K562 (cell line): ENCODE measurements around the gene FANCF. TPM values are rescaled to one million over a fixed set of nuclear protein-coding genes. Genes with fewer than 3 reads are reported as not detected.

ENCODE experiments used
- ATAC-seq: fragments of 200-7000 bp; cut with Tn5 transposase; 3 replicates; pipeline ENCODE4 v1.9.1; 2020; ENCODE audit warnings: moderate library complexity
- BruUV-seq: library from RNA; stranded (reverse); fragments of 400-500 nt; replicated peaks from 2 replicates; lab custom pipeline; 2021; lab: Mats Ljungman, UMichigan
- CTCF ChIA-PET: fragments of 300-600 bp; formaldehyde crosslinking; extraction: SDS; loops from one replicate; lab custom pipeline; 2021; ENCODE audit warnings: low intra/inter-chr PET ratio; lab: Yijun Ruan, JAX
- POLR2A ChIA-PET: fragments of 300-600, 350-650 bp; sonication (Branson Sonifier 250); formaldehyde crosslinking; extraction: SDS; loops from one replicate; lab custom pipeline; 2021; ENCODE audit warnings: antibody characterized with exemption, inconsistent platforms; lab: Yijun Ruan, JAX
- DNase-seq, 4 experiments: peaks; one replicate each; pipeline versions ENCODE4 v3.0.0 to v3.0.0-alpha.2; 2011 to 2018; ENCODE audit warnings: low spot score in 3 of 4, mixed read lengths in 3 of 4; ENCODE audit errors: extremely low read depth in 1 of 4
- FAIRE-seq: peaks from 2 replicates; lab custom pipeline; 2011; peaks lifted over from hg19 to GRCh38; lab: Jason Lieb, UNC
- H2AFZ ChIP-seq: 2 replicates; pipeline ENCODE4 v1.6.0; 2011; ENCODE audit warnings: low read depth, low read length, control low read depth, inconsistent platforms
- H3K27ac ChIP-seq: fragments of 200-600 bp; 3 replicates; pipeline ENCODE4 v1.8.0; 2011; ENCODE audit warnings: low read depth, mild to moderate bottlenecking, control low read depth, inconsistent platforms, low read length, moderate library complexity, mixed read lengths; ENCODE audit errors: extremely low read depth
- H3K27me3 ChIP-seq, 2 experiments: fragments of 300-600 bp in 1 of 2; 2 replicates in 1 of 2; 3 replicates in 1 of 2; pipeline versions ENCODE4 v1.6.0 to v1.8.0; 2011; ENCODE audit warnings: inconsistent platforms in 2 of 2, low read length in 2 of 2, mild to moderate bottlenecking in 1 of 2, mixed read lengths in 1 of 2, moderate library complexity in 1 of 2; ENCODE audit not compliant: control insufficient read depth in 2 of 2, insufficient read depth in 2 of 2
- H3K36me3 ChIP-seq: fragments of 300-600 bp; 3 replicates; pipeline ENCODE4 v1.8.0; 2011; ENCODE audit warnings: mild to moderate bottlenecking, low read length, inconsistent platforms; ENCODE audit not compliant: control insufficient read depth, insufficient read depth
- H3K4me1 ChIP-seq, 2 experiments: fragments of 200-600 bp in 1 of 2; replicated peaks in 1 of 2; 2 replicates in 1 of 2; 3 replicates in 1 of 2; pipeline versions ENCODE4 v1.5.1 to v1.8.0; 2011; ENCODE audit warnings: inconsistent platforms in 2 of 2, low read length in 2 of 2, mild to moderate bottlenecking in 1 of 2, mixed read lengths in 1 of 2, moderate library complexity in 1 of 2; ENCODE audit not compliant: control insufficient read depth in 2 of 2, insufficient read depth in 2 of 2
- H3K4me2 ChIP-seq: 2 replicates; pipeline ENCODE4 v1.6.1; 2011; ENCODE audit warnings: low read length, control low read depth, inconsistent platforms, mixed read lengths; ENCODE audit not compliant: insufficient read depth
- H3K4me3 ChIP-seq: fragments of 200-600 bp; sonication (generic), shearing (Covaris generic); 2 replicates; pipeline ENCODE4 v1.5.1; 2016; ENCODE audit warnings: control low read depth, inconsistent platforms
- H3K79me2 ChIP-seq: fragments of 200-600 bp; 3 replicates; pipeline ENCODE4 v1.8.0; 2011; ENCODE audit warnings: low read length, inconsistent platforms; ENCODE audit not compliant: control insufficient read depth, insufficient read depth
- H3K9ac ChIP-seq, 2 experiments: 2 replicates each; pipeline versions ENCODE4 v1.6.0 to v1.6.1; 2011; ENCODE audit warnings: low read depth in 2 of 2, low read length in 2 of 2, control low read depth in 1 of 2, inconsistent platforms in 1 of 2, mild to moderate bottlenecking in 1 of 2, mixed read lengths in 1 of 2; ENCODE audit not compliant: insufficient read depth in 1 of 2
- H3K9me1 ChIP-seq: one replicate; pipeline ENCODE4 v1.6.0; 2011; ENCODE audit warnings: inconsistent platforms, mild to moderate bottlenecking, low read length, moderate library complexity; ENCODE audit not compliant: control insufficient read depth, insufficient read depth
- H3K9me3 ChIP-seq: replicated peaks from 2 replicates; pipeline ENCODE4 v1.5.1; 2011; ENCODE audit warnings: low read depth, low read length, inconsistent platforms; ENCODE audit not compliant: control insufficient read depth, insufficient read depth
- H4K20me1 ChIP-seq: replicated peaks from 2 replicates; pipeline ENCODE4 v1.6.1; 2011; ENCODE audit warnings: low read length, inconsistent platforms, mixed read lengths; ENCODE audit not compliant: control insufficient read depth, insufficient read depth
- GATA2 ChIP-seq: sonication (generic); formaldehyde crosslinking; IDR thresholded peaks from 2 replicates; pipeline ENCODE4 v1.4.0; 2020; ENCODE audit warnings: mild to moderate bottlenecking, missing genetic modification reagents
- HCFC1 ChIP-seq: IDR thresholded peaks from 2 replicates; pipeline ENCODE4 v1.6.1; 2012; ENCODE audit warnings: low read depth, low read length, improper control_type of control experiment
- PML ChIP-seq: IDR thresholded peaks from 2 replicates; pipeline ENCODE4 v1.6.1; 2012; ENCODE audit warnings: low read length, inconsistent platforms
- SAFB ChIP-seq: fragments of 200-400 bp; formaldehyde crosslinking; IDR thresholded peaks from 2 replicates; pipeline ENCODE4 v1.6.1; 2017; ENCODE audit warnings: low read depth, low read length, borderline replicate concordance
- SIX5 ChIP-seq, 2 experiments: IDR thresholded peaks; 2 replicates each; pipeline ENCODE4 v1.6.1; 2011; ENCODE audit warnings: low read length in 2 of 2, borderline replicate concordance in 1 of 2, low read depth in 1 of 2, mild to moderate bottlenecking in 1 of 2, moderate library complexity in 1 of 2; ENCODE audit not compliant: insufficient read depth in 1 of 2
- SMARCA5 ChIP-seq: fragments of 450-650 bp; IDR thresholded peaks from 2 replicates; pipeline ENCODE4 v1.6.1; 2016
- TGIF2 ChIP-seq: sonication (generic); formaldehyde crosslinking; IDR thresholded peaks from 2 replicates; pipeline ENCODE4 v1.8.1; 2022; ENCODE audit warnings: mild to moderate bottlenecking, missing genetic modification reagents, moderate library complexity
- XRCC4 ChIP-seq: IDR thresholded peaks from one replicate; pipeline ENCODE4 v1.6.1; 2011; ENCODE audit not compliant: insufficient read depth, insufficient read length; ENCODE audit errors: extremely low read depth
- ZNF764 ChIP-seq: fragments of 250-450 bp; sonication (Bioruptor Pico); IDR thresholded peaks from 2 replicates; pipeline ENCODE4 v1.4.0; 2020; ENCODE audit warnings: low read depth, mild to moderate bottlenecking, moderate library complexity
- WGBS: fragments of 100-300 bp; shearing (Covaris generic); methylation state at CpG from one replicate; pipeline ENCODE4 v1.1.6; 2016; ENCODE audit warnings: low coverage, mixed read lengths; ENCODE audit not compliant: insufficient coverage; ENCODE audit errors: missing lambda C conversion rate; 5-methylcytosine and 5-hydroxymethylcytosine counted together
- in situ Hi-C: fragments of 300-500 bp; cut with MboI; formaldehyde crosslinking; loops from 4 replicates; pipeline ENCODE4 v1.15.0; 2018; ENCODE audit warnings: inconsistent platforms, mixed read lengths
- intact Hi-C: fragments of 100-400 bp; cut with micrococcal nuclease; formaldehyde crosslinking; loops from 2 replicates; pipeline ENCODE4 v1.14.2; 2022
- polyA plus RNA-seq, 8 experiments: library from polyadenylated mRNA; depleted of rRNA in 4 of 8; stranded (reverse) in 5 of 8; unstranded in 3 of 8; fragments of >200 nt; fragmentation: Nextera tagmentation in 2 of 8; fragmentation: Illumina TruSeq in 1 of 8; extraction: Ambion mirVana in 2 of 8; extraction: Trizol in 1 of 8; gene quantifications; 2 replicates each; pipeline versions ENCODE4 v1.2.1 to v1.2.3, GENCODE V29; 2011 to 2014; ENCODE audit warnings: inconsistent platforms in 1 of 8, missing spikeins in 1 of 8
- total RNA-seq, 7 experiments: library from RNA; depleted of rRNA in 6 of 7; stranded (reverse); fragments of >200 nt in 6 of 7; fragmentation: Illumina TruSeq in 2 of 7; extraction: Trizol in 2 of 7; gene quantifications; 2 replicates each; pipeline versions ENCODE4 v1.2.1 to v1.2.3, GENCODE V29; 2011 to 2021; ENCODE audit warnings: low replicate concordance in 1 of 7
- TF ChIP-seq, protein P1 (sequence below): IDR thresholded peaks from 3 replicates; pipeline ENCODE4 v1.6.1; 2011; ENCODE audit warnings: borderline replicate concordance, mild to moderate bottlenecking, moderate library complexity; ENCODE audit not compliant: insufficient read length; ENCODE audit errors: extremely low read depth
- TF ChIP-seq, protein P2 (sequence below), 3 experiments: fragments of 200-800 bp in 1 of 3; fragments of 250-450 bp in 1 of 3; fragments of 450-650 bp in 1 of 3; sonication (Bioruptor Pico) in 1 of 3; sonication (Bioruptor generic) in 1 of 3; formaldehyde crosslinking in 1 of 3; IDR thresholded peaks; 2 replicates each; pipeline versions ENCODE4 v1.6.1 to v1.8.0; 2016 to 2022; ENCODE audit warnings: mild to moderate bottlenecking in 2 of 3, missing genetic modification characterization in 2 of 3, missing compliant biosample characterization in 1 of 3, moderate library complexity in 1 of 3
- TF ChIP-seq, protein P3 (sequence below): sonication (generic); formaldehyde crosslinking; IDR thresholded peaks from 2 replicates; pipeline ENCODE4 v1.8.0; 2022; ENCODE audit warnings: missing genetic modification reagents, mild to moderate bottlenecking, moderate library complexity, borderline replicate concordance
- TF ChIP-seq, protein P4 (sequence below): fragments of 250-450 bp; sonication (Bioruptor Pico); IDR thresholded peaks from 2 replicates; pipeline ENCODE4 v1.5.0; 2022; ENCODE audit warnings: mild to moderate bottlenecking

The FANCF gene
- total and polyA plus RNA-seq, 9 of the 15 experiments (the other 6 are each of a cell fraction or from before 2014, with no cell fraction given) = 0.99 to 10.3 (median 7.5) TPM

DNA sequence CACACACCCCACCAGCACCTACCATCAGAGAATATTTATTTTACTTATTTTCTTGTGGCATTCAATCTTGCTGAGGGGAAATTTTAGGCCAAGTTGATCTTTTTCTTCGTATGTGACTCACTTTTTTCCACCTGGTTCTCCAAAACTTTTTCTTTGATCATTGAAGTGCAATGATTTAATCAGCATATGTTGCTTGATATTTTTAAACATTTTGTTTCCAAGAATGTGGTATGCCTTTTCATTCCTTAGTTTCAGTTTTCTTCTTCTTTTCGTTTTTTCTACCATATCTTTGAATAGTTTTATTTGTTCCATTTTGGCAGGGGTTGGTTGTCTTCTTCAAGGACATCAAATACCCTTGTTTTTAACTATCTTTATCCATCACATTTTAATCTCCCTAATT lies 28.6 kb downstream of the FANCF start:
- no peak for DNase-seq
- TF ChIP-seq GATA2 (CRISPR knock-in tag) (no peak), SIX5 (IDR thresholded peaks at IDR 0.05; ENCODE audit: borderline replicate concordance in 1 of 2, insufficient read depth in 1 of 2, low read depth in 1 of 2, low read length in 2 of 2) (no peak), SMARCA5 (no peak), SAFB (no peak), ZNF764 (CRISPR knock-in tag) (no peak), HCFC1 (no peak), XRCC4 (no peak), PML (no peak), TGIF2 (CRISPR knock-in tag) (no peak)
- TF ChIP-seq, protein P1, sequence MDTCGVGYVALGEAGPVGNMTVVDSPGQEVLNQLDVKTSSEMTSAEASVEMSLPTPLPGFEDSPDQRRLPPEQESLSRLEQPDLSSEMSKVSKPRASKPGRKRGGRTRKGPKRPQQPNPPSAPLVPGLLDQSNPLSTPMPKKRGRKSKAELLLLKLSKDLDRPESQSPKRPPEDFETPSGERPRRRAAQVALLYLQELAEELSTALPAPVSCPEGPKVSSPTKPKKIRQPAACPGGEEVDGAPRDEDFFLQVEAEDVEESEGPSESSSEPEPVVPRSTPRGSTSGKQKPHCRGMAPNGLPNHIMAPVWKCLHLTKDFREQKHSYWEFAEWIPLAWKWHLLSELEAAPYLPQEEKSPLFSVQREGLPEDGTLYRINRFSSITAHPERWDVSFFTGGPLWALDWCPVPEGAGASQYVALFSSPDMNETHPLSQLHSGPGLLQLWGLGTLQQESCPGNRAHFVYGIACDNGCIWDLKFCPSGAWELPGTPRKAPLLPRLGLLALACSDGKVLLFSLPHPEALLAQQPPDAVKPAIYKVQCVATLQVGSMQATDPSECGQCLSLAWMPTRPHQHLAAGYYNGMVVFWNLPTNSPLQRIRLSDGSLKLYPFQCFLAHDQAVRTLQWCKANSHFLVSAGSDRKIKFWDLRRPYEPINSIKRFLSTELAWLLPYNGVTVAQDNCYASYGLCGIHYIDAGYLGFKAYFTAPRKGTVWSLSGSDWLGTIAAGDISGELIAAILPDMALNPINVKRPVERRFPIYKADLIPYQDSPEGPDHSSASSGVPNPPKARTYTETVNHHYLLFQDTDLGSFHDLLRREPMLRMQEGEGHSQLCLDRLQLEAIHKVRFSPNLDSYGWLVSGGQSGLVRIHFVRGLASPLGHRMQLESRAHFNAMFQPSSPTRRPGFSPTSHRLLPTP = no peak
- TF ChIP-seq, protein P2, sequence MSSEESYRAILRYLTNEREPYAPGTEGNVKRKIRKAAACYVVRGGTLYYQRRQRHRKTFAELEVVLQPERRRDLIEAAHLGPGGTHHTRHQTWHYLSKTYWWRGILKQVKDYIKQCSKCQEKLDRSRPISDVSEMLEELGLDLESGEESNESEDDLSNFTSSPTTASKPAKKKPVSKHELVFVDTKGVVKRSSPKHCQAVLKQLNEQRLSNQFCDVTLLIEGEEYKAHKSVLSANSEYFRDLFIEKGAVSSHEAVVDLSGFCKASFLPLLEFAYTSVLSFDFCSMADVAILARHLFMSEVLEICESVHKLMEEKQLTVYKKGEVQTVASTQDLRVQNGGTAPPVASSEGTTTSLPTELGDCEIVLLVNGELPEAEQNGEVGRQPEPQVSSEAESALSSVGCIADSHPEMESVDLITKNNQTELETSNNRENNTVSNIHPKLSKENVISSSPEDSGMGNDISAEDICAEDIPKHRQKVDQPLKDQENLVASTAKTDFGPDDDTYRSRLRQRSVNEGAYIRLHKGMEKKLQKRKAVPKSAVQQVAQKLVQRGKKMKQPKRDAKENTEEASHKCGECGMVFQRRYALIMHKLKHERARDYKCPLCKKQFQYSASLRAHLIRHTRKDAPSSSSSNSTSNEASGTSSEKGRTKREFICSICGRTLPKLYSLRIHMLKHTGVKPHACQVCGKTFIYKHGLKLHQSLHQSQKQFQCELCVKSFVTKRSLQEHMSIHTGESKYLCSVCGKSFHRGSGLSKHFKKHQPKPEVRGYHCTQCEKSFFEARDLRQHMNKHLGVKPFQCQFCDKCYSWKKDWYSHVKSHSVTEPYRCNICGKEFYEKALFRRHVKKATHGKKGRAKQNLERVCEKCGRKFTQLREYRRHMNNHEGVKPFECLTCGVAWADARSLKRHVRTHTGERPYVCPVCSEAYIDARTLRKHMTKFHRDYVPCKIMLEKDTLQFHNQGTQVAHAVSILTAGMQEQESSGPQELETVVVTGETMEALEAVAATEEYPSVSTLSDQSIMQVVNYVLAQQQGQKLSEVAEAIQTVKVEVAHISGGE (CRISPR knock-in tag; IDR thresholded peaks at IDR 0.05) = no peak
- TF ChIP-seq, protein P3, sequence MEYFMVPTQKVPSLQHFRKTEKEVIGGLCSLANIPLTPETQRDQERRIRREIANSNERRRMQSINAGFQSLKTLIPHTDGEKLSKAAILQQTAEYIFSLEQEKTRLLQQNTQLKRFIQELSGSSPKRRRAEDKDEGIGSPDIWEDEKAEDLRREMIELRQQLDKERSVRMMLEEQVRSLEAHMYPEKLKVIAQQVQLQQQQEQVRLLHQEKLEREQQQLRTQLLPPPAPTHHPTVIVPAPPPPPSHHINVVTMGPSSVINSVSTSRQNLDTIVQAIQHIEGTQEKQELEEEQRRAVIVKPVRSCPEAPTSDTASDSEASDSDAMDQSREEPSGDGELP (CRISPR knock-in tag) = no peak
- TF ChIP-seq, protein P4, sequence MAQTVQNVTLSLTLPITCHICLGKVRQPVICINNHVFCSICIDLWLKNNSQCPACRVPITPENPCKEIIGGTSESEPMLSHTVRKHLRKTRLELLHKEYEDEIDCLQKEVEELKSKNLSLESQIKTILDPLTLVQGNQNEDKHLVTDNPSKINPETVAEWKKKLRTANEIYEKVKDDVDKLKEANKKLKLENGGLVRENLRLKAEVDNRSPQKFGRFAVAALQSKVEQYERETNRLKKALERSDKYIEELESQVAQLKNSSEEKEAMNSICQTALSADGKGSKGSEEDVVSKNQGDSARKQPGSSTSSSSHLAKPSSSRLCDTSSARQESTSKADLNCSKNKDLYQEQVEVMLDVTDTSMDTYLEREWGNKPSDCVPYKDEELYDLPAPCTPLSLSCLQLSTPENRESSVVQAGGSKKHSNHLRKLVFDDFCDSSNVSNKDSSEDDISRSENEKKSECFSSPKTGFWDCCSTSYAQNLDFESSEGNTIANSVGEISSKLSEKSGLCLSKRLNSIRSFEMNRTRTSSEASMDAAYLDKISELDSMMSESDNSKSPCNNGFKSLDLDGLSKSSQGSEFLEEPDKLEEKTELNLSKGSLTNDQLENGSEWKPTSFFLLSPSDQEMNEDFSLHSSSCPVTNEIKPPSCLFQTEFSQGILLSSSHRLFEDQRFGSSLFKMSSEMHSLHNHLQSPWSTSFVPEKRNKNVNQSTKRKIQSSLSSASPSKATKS (CRISPR knock-in tag) = no peak

More for the DNA sequence above, 28.6 kb downstream of the FANCF start:
- ChIA-PET CTCF (no interaction called here), POLR2A (no interaction called here)
- no peaks in the 10 kb centered on the region for H3K4me1 ChIP-seq
- intact Hi-C loops (no loop called here), in situ Hi-C loops (no loop called here)
- no peak overlapping the region for H3K9ac ChIP-seq
- no peaks in the 10 kb centered on the region for H3K36me3 ChIP-seq
- H3K79me2 ChIP-seq = no peaks in the 10 kb centered on the region
- H3K4me3 ChIP-seq = no peak overlapping the region
- FAIRE-seq (no peak), ATAC-seq (no peak)
- no peak overlapping the region for H3K27ac ChIP-seq
- H3K9me3 ChIP-seq = no peaks in the 10 kb centered on the region
- BruUV-seq = no TSS peak
- H4K20me1 ChIP-seq = no peaks in the 10 kb centered on the region
- no peaks in the 10 kb centered on the region for H3K27me3 ChIP-seq
- no peak overlapping the region for H2AFZ ChIP-seq
- H3K4me2 ChIP-seq = no peak overlapping the region
- WGBS = 4% methylated on average over 2 of the region's 2 CpGs
- no peaks in the 10 kb centered on the region for H3K9me1 ChIP-seq
